GM19395 (cell line): ENCODE measurements around the gene DNAJC13.

ENCODE experiments used
- ATAC-seq: cut with Tn5 transposase; IDR thresholded peaks from one replicate; pipeline ENCODE4 v1.9.1; 2021; ENCODE audit warnings: mild to moderate bottlenecking, moderate library complexity; ENCODE audit not compliant: unreplicated experiment

DNAJC13 gene

GRCh38 chr3:132404276-132404675 is 13.0 kb upstream of the DNAJC13 start:
- ATAC-seq: no peak

- ATAC-seq: no peak
Observed at GRCh38 chr3:132405188-132405587, 12.1 kb upstream of the DNAJC13 start.

GRCh38 chr3:132405609-132406299 is 11.5 kb upstream of the DNAJC13 start:
- no peak for ATAC-seq

GRCh38 chr3:132406587-132406986 is 10.7 kb upstream of the DNAJC13 start:
- ATAC-seq: no peak

GRCh38 chr3:132407025-132407424 is 10.3 kb upstream of the DNAJC13 start:
- ATAC-seq: no peak

- ATAC-seq: no peak
Observed at GRCh38 chr3:132414841-132415240, 2.5 kb upstream of the DNAJC13 start.

- ATAC-seq: no peak
Observed at GRCh38 chr3:132416161-132416560, 1.1 kb upstream of the DNAJC13 start.

GRCh38 chr3:132417695-132418411 is 551 bp downstream of the DNAJC13 start:
- peak; percentile 57 for ATAC-seq

- no peak for ATAC-seq
Observed at GRCh38 chr3:132418916-132419315, 1.6 kb downstream of the DNAJC13 start.

- no peak for ATAC-seq
Observed at GRCh38 chr3:132421832-132422231, 4.5 kb downstream of the DNAJC13 start.

- no peak for ATAC-seq
Observed at GRCh38 chr3:132422531-132422930, 5.2 kb downstream of the DNAJC13 start.

- no peak for ATAC-seq
Observed at GRCh38 chr3:132432639-132433038, 15.3 kb downstream of the DNAJC13 start.

- ATAC-seq: no peak
Observed at GRCh38 chr3:132433121-132433520, 15.8 kb downstream of the DNAJC13 start.

GRCh38 chr3:132435224-132435910 is 18.1 kb downstream of the DNAJC13 start:
- no peak for ATAC-seq

GRCh38 chr3:132435911-132436425 is 18.7 kb downstream of the DNAJC13 start:
- no peak for ATAC-seq

GRCh38 chr3:132443421-132443820 is 26.1 kb downstream of the DNAJC13 start:
- ATAC-seq: no peak

GRCh38 chr3:132444383-132444782 is 27.1 kb downstream of the DNAJC13 start:
- no peak for ATAC-seq

GRCh38 chr3:132445817-132446216 is 28.5 kb downstream of the DNAJC13 start:
- no peak for ATAC-seq

GRCh38 chr3:132448216-132448961 is 31.1 kb downstream of the DNAJC13 start:
- no peak for ATAC-seq

- ATAC-seq: no peak
Observed at GRCh38 chr3:132456136-132456535, 38.8 kb downstream of the DNAJC13 start.

- no peak for ATAC-seq
Observed at GRCh38 chr3:132456571-132456970, 39.3 kb downstream of the DNAJC13 start.
